GM18511 (cell line): ENCODE measurements around the gene ATP5F1B.

Source experiments
- ATAC-seq: cut with Tn5 transposase; IDR thresholded peaks from one replicate; pipeline ENCODE4 v1.9.1; 2021; ENCODE audit warnings: mild to moderate bottlenecking, moderate library complexity; ENCODE audit not compliant: unreplicated experiment

ATP5F1B gene

DNA sequence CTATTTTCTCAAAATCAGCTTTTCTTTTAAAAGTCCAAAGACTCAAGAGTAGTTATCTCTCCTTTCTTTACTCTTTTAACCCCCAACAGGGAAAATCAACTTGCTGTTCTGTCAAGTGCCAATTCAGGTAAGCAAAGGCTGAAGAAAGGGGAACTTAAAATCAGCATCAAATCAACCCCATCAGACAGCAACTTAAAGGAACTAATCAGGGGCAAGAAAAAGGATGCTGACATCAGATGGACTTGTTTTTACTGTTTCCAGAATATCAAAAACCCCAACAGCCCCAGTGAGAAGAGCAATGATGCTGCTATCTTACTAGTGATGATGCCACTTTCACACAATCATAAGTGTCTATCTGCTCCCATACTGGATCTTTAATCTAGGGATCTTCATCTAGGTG lies 19.1 kb downstream of the ATP5F1B start:
- no peak for ATAC-seq

GRCh38 chr12:56622535-56622934 lies 23.2 kb downstream of the ATP5F1B start:
- ATAC-seq: no peak

DNA sequence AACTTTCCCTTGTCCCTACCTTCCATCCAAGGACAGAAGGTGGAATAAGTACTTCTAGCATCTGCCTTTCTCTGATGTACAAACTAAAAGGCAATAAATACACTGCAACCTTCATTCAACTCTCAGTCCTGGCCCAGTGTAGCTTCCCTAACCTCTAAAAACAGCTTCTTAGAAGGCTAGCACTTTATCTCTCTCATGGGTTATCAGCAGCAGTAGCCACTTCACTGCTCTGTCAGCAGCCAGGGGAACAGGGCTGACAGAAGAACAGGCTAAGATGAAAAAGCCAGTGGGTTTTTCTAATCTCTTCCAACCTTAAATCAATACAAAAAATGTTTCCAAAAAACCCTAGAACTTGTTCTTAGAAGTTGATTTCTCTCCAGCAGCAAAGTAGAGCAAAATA lies 28.9 kb downstream of the ATP5F1B start:
- ATAC-seq: no peak

DNA sequence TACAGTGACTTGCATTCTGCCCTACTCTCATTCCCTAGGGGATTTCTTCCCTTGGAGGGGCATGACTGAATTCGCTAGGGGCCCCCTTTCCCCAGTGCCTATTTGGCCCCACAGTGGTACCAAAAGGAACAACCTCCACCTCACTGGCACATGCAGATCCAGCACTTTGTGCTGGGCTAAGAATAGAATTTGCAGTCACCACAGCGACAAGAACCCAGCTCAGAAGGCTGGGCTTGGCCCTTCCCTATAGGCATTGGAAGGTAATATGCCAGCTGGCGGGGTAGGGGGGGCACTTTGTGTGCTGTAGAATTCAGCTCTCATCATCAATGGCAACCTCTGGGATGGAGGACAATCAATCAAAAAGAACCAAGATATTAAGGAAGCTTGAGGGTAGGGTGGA lies 29.5 kb downstream of the ATP5F1B start:
- no peak for ATAC-seq

GRCh38 chr12:56614627-56615026 lies 31.2 kb downstream of the ATP5F1B start:
- ATAC-seq: no peak

- ATAC-seq: no peak
These were observed 41.4 kb downstream of the ATP5F1B start for GRCh38 chr12:56604355-56604754.

DNA sequence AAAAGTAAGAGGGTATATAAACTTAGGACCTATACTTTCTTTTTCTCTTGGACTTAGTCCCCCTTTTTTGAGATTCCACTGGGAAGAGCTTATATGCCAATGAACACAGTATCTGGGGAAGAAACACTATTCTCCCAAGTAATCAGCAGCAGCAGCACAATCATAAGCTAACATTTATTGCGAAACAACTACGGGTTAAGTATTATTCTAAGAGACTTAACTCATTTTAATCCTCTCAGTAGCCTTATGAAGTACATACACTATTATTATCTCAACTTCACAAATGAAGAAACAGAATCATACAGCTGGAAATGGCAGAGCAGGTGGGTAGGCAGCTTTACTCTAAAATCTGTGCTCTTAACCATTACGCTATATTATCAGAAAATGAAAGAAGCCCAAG lies 43.5 kb downstream of the ATP5F1B start:
- no peak for ATAC-seq

- ATAC-seq: no peak
These were observed 44.3 kb downstream of the ATP5F1B start for GRCh38 chr12:56601503-56601902.

- no peak for ATAC-seq
These were observed 45.0 kb downstream of the ATP5F1B start for GRCh38 chr12:56600753-56601152.

GRCh38 chr12:56599797-56600196 lies 46.0 kb downstream of the ATP5F1B start:
- no peak for ATAC-seq

DNA sequence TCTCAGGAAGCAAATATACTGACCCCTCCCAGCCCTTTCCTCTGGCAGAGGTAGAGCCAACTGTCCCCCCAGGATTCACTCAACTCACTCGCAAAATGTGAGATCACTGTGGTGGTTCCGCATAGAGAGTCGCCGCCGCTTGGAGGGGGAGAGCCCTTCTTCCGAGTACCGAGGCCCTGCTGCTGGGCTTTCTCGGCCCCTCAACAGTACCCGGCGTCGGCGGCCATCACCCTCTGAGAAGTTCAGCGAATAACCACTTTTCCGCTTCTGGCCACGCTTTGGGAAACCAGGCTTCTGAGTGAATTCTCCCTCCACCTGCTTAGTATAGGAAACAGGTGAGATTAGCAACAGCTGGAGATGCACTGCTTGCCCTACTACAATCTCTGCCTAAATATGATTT lies 46.7 kb downstream of the ATP5F1B start:
- no peak for ATAC-seq

DNA sequence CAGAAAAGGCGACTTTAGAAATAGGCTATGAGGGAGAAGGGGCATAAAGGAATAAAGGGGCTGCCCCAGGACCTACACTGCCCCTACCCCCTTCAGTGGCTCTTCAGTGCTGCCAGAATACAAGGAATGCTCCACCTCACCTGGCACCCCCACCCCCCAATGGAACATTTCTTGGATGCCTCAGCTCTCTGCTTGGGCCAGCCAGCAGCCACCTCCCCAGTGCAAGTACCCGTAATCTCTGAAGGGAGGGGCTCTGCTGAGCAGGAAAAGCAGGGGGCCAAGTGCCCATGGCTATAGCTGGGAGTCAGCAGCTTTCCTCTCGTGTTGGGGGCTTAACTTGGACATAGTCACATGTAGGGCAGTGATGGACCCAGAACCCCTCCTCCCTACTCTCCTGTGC lies 49.0 kb downstream of the ATP5F1B start:
- ATAC-seq: no peak

DNA sequence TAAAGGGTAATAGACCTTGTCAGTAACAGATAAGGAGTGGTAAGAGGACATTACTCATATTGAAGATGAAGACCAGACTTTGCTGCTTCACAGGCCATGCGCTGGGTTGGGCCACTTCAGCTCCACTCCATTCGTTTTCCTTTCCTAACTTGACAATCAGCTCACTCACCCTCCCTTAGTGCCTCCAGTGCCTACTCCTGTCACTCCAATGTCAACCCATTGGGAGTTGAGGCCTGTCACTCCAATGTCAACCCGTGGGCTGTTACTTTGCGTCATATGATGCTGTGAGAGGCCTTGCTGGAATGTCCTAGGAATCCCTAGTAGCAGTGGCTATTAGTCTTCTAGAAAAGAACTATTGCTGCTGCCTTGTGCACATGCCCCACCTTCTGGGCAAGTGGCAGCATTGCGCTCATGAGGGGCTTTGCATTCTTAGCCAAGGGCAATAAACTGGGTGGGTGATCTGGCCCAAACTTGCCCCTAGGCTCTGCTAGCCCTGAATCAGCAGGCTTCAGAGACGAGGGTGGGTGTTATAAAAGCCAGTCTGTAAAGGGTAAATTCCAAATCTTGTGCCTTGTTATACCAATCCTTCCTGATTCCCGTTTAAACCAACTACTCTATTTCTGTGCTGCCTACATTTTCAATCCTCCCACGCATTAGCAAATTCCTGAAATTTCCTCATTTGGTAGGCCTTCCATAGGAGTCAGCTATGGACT lies 51.7 kb downstream of the ATP5F1B start:
- ATAC-seq: no peak

DNA sequence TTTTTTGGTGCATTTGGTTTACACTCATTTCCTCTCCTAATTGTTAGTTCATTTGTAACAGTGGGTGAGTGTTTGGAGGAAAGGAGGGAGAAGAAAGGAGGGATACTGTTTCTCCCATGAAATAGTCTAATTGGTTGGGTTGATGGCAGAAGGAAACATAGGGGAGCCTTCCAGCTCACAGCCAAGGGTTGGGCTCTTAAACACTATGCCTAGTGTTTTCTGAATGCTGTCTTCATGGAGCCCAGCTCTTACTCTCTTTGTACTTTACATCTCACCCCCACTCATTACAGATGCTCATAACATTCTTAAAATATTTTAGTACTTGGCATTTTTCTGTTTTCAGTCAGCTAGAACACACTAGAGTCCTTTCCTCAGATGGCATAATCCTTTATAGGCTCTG lies 53.8 kb downstream of the ATP5F1B start:
- ATAC-seq: no peak

DNA sequence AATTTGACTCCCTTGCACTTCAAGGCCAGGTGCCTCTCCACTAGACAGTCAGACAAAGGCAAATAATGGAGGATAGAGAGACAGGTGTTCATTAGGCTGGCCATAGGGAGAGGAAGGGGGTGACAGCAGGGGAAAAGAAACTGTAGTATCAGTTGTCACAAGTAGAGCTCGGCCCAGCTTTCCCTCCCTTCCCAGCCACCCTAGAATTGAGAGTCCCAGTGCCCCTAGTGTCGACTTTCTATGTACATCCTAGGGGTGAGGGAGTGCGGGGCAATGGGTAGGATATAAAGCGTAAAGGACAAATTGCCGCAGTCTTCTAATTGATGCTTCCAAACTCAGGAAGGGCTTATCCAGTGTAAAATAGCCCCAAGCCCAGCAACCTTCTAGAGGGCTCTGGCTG lies 54.7 kb downstream of the ATP5F1B start:
- no peak for ATAC-seq

GRCh38 chr12:56590237-56590830 lies 55.5 kb downstream of the ATP5F1B start:
- ATAC-seq: no peak

GRCh38 chr12:56589783-56590182 lies 56.0 kb downstream of the ATP5F1B start:
- no peak for ATAC-seq
